Astrocyte of the cerebellum (primary cell): ENCODE results near the gene AFF2.

Experiments
- DNase-seq: peaks from one replicate; pipeline ENCODE4 v3.0.0-alpha.2; 2011; ENCODE audit warnings: low read depth
- H3K4me3 ChIP-seq: 2 replicates; pipeline ENCODE4 v1.5.1; 2011; ENCODE audit warnings: mild to moderate bottlenecking, low read depth, low read length, moderate library complexity
- CTCF ChIP-seq: IDR thresholded peaks from 2 replicates; pipeline ENCODE4 v1.5.1; 2012; ENCODE audit warnings: low read length, low read depth, moderate library complexity, mild to moderate bottlenecking; ENCODE audit errors: missing control alignments
- in situ Hi-C: cut with HindIII; loops from 2 replicates; pipeline ENCODE4 v1.10.0; 2017; ENCODE audit warnings: low sequenced_read_pairs

AFF2 gene

GRCh38 chrX:148540114-148540513 is 39.7 kb downstream of the AFF2 start:
- in situ Hi-C loops = no loop called here

GRCh38 chrX:148540671-148541583 is 40.5 kb downstream of the AFF2 start:
- in situ Hi-C loops = no loop called here
- no peak overlapping the region for H3K4me3 ChIP-seq
- no peak for TF ChIP-seq CTCF
- no peak for DNase-seq

More at GRCh38 chrX:148540114-148540513, 39.7 kb downstream of the AFF2 start:
- H3K4me3 ChIP-seq = no peak overlapping the region
- no peak for DNase-seq
- TF ChIP-seq CTCF = no peak

DNA sequence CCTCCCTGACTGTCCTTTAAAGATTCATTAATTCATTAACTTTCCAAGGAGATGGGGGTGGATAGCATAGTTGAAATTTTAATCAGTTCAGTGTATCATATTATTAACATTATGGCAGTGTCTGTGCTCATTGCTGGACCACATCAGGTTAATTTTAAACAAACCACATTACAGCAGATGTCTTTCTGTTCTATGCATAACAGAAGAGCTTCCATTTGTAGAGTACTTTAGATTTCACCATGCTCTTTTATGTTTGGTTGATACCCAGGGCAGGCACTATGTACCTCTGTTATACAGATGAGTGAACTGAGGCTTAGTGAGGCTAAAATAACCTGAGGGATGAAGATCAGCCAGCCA is 41.1 kb downstream of the AFF2 start:
- DNase-seq = no peak
- in situ Hi-C loops = no loop called here
- no peak overlapping the region for H3K4me3 ChIP-seq
- TF ChIP-seq CTCF = no peak

DNA sequence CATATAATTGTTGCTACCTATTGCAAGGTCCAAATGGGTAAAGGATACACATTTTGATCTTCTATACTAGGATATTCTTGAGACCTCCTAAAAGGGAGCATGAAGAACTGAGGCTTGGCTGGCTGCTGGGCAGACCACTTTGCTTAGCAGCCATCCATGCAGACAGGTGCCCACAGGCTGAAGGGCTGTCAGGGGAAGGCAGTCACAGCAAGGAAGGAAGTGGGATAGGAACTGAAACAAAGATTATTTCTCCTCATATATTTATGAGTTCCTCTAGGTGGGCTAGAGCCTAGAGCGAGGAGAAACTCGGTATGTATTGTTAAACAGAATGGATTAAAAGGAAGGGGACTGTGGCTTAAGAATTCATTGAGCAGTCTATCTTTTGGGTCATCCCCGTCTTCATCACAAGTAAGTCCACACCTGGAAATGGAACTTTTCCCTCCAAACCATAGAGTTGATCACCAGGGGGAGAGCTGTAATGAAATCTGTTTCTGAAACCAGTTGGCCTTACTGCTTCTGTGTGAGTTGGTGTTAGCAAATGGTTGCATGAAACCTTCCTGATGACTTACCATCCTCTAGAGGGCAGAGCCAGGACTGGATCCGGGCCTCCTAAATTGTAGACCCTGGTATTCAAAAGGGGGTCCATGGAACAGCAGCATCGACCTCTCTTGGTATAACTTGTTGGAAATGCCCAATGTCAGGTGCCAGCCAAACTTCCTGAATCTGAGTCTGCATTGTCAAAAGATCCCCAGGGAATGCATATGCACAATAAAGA is 42.3 kb downstream of the AFF2 start:
- TF ChIP-seq CTCF = no peak
- H3K4me3 ChIP-seq = no peak overlapping the region
- in situ Hi-C loops = no loop called here
- no peak for DNase-seq

GRCh38 chrX:148552775-148553174 is 52.4 kb downstream of the AFF2 start:
- H3K4me3 ChIP-seq = no peak overlapping the region
- in situ Hi-C loops = no loop called here
- TF ChIP-seq CTCF = peak; percentile 39
- no peak for DNase-seq

- no peak for DNase-seq
- in situ Hi-C loops = no loop called here
- no peak for TF ChIP-seq CTCF
- no peak overlapping the region for H3K4me3 ChIP-seq
These were observed 54.7 kb downstream of the AFF2 start for GRCh38 chrX:148555101-148555500.
